ENCODE data around the gene ZP3.
"Not testable (repeated sequence)": the region's sequence is repeated elsewhere in the genome, so short reads cannot be mapped to it uniquely, and the experiment has no call there.

The ZP3 gene

GRCh38 chr7:76485822-76486610 is 61.3 kb downstream of the ZP3 start:
- not testable (repeated sequence) for DNase-seq (ENCODE audit: low spot score)

- peak; percentile 7 for DNase-seq (ENCODE audit: low spot score)
These were observed 61.9 kb downstream of the ZP3 start for GRCh38 chr7:76486618-76487017.

- DNase-seq (ENCODE audit: low spot score), result not testable (repeated sequence)
These were observed 63.2 kb downstream of the ZP3 start for GRCh38 chr7:76487969-76488368.
